Astrocyte of the cerebellum (primary cell): Measurements from ENCODE around the gene ZNF335.
A peak's percentile ranks its signal among the peaks of the same experiment; 100 is the strongest.
"Not testable (repeated sequence)": the region's sequence is repeated elsewhere in the genome, so short reads cannot be mapped to it uniquely, and the experiment has no call there.

Experiments
- DNase-seq: peaks from one replicate; pipeline ENCODE4 v3.0.0-alpha.2; 2011; ENCODE audit warnings: low read depth
- H3K4me3 ChIP-seq: 2 replicates; pipeline ENCODE4 v1.5.1; 2011; ENCODE audit warnings: mild to moderate bottlenecking, low read depth, low read length, moderate library complexity
- in situ Hi-C: cut with HindIII; loops from 2 replicates; pipeline ENCODE4 v1.10.0; 2017; ENCODE audit warnings: low sequenced_read_pairs
- TF ChIP-seq, protein P1 (sequence below): IDR thresholded peaks from 2 replicates; pipeline ENCODE4 v1.5.1; 2012; ENCODE audit warnings: low read length, low read depth, moderate library complexity, mild to moderate bottlenecking; ENCODE audit errors: missing control alignments

ZNF335 gene

DNA sequence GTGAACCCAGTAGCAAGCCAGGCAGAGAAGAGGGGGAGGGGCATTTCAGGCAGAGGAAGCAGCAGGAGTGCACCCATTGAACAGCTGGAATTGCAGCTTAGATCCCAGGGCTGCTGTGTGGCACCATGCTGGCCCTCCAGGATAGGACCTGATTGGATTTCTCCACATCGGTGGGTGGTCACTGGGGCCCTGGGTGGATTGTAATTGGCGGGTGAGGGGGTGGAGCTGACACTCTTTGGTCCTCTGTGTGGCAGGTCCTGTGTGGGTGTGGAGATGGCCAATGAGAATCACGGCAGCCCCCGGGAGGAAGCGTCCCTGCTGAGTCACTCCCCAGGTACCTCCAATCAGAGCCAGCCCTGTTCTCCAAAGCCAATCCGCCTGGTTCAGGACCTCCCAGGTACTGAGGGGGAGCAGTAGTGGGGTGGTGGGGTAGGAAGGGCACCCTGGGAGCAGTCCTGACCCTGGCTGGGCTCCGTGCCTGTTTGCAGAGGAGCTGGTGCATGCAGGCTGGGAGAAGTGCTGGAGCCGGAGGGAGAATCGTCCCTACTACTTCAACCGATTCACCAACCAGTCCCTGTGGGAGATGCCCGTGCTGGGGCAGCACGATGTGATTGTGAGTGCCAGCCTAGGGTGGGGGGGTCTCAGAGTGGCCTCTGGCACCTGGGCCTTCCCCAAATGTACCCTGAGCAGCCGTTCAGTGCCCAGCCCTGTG lies 33.1 kb downstream of the ZNF335 start:
- no peak for DNase-seq
- TF ChIP-seq, protein P1, sequence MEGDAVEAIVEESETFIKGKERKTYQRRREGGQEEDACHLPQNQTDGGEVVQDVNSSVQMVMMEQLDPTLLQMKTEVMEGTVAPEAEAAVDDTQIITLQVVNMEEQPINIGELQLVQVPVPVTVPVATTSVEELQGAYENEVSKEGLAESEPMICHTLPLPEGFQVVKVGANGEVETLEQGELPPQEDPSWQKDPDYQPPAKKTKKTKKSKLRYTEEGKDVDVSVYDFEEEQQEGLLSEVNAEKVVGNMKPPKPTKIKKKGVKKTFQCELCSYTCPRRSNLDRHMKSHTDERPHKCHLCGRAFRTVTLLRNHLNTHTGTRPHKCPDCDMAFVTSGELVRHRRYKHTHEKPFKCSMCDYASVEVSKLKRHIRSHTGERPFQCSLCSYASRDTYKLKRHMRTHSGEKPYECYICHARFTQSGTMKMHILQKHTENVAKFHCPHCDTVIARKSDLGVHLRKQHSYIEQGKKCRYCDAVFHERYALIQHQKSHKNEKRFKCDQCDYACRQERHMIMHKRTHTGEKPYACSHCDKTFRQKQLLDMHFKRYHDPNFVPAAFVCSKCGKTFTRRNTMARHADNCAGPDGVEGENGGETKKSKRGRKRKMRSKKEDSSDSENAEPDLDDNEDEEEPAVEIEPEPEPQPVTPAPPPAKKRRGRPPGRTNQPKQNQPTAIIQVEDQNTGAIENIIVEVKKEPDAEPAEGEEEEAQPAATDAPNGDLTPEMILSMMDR = no peak
- in situ Hi-C loops = no loop called here
- no peak overlapping the region for H3K4me3 ChIP-seq

DNA sequence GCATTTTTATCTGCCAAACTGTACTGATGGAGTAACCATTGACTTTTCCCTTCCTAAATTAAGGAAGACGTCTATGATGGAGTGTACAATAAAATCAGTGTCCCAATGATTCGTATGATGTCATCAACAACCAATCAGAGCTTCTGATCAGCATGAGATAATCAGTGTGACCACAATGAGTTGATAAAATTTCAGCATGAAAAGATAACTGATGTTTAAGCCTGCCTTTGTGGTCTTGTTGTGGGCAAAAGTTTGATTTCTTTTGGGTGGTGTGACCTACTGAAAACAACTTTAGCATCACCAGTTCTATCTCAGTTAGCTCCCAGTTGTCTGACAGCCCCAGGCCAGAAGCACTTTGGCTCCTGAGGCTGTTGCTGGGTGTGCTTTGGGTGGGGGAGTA lies 34.2 kb downstream of the ZNF335 start:
- in situ Hi-C loops = no loop called here
- no peak overlapping the region for H3K4me3 ChIP-seq
- no peak for DNase-seq
- TF ChIP-seq, protein P1 = no peak

DNA sequence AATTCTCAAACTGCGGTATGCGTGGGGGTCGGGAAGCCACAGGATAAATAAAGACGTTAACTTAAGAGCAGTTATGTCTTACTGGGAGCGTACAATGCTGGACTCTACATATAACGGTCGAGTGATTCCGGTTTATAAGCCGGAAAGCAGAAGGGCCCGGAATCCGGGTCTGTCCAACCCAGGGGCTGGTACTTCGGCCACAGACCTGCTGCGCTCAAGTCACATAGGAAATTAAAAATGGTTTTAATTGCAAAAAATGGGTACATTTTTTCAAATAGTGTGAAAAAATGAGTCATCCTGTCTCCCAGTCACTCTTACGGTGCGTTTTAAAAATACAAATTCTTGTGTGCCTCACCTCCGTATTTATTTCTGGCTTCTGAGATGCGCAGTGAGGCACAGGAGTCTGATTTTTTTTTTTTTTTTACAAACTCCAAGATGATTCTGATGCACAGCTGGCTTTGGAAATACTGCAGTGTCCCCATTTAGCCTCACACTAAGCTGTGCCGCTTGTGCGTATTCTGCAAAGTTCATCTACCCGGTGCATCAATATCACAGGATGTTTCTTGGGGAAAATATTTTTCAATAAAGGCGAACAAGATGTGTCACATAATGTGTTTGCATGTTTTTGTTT lies 36.5 kb downstream of the ZNF335 start:
- TF ChIP-seq, protein P1 = no peak
- in situ Hi-C loops = no loop called here
- DNase-seq = no peak
- peak overlapping the region; percentile 95 for H3K4me3 ChIP-seq

DNA sequence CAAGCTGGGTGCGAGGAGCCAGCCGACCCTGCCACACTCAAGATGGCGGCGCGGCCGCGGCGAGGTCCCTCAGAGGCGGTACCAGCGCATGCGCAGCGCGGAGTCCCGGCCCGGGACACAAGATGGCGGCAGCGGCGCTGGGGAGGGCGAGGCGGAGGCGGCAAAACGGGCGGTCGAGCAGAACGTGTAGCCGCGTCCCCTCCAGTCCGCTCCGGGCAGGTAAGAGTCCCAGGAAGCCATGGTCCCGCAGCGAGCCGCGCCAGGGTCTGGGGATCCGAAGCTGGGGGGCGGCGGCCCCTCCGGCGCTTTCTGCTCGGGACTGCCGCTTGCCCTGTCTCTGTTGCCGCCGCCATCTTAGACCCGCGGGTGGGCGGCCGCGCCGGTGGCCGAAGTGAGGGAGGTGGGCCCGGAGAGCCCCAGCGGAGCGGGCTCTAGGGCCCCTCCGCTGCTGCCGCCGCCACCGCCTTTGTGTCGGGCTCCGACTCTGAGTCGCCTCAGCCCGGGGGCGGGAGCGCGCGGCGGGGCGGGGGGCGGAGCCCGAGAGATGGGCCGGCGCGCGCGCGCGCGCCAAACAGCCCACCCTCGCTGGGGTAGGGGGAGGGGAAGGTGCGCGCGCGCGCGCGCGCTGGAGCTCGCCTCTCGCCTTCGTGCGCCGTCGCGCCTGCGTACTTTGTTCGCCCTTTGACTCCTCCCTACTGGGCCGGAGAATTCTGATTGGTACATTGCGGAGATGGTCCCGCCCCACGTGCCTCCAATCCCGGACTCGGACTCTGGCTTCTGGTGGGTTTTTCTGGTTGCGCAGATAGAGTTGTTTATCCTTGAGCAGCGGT lies 37.2 kb downstream of the ZNF335 start, which contains the start of gene PCIF1:
PCIF1 (plus strand) TSS at position 98 of the 830 bp plus-strand sequence. CDS start 4,317 bp downstream, outside the sequence.
- in situ Hi-C loops = no loop called here
- peak; percentile 93 for DNase-seq
- TF ChIP-seq, protein P1 = no peak
- peak within 1 kb of the TSS; percentile 95 for H3K4me3 ChIP-seq

DNA sequence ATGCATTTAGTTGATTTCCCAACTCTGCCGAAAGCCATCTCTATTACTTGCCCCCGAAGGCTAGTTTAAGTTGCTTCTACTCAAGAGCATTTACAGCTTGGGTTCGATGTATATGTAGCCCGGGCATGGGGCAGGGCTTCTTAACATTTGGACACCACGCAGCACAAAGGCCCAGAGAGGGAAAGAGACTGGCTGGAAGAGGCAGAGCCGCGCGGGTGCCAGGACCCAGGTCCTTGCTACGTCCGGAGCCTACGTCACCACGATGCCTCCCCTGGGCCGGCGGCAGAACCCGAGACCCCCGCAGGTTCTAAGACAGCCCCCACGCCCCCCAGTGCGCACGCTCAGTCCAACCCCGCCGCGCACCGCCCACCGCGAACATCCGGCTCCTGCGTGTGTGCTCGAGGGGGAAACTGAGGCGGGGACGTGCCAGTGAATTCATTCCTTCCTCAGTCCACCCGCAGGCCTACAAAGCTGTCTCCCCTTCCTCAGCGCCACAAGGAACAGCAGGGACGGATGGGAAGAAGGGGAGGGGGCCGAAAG lies 37.9 kb downstream of the ZNF335 start:
- peak overlapping the region; percentile 95 for H3K4me3 ChIP-seq
- no peak for DNase-seq
- TF ChIP-seq, protein P1 = no peak
- in situ Hi-C loops = no loop called here

DNA sequence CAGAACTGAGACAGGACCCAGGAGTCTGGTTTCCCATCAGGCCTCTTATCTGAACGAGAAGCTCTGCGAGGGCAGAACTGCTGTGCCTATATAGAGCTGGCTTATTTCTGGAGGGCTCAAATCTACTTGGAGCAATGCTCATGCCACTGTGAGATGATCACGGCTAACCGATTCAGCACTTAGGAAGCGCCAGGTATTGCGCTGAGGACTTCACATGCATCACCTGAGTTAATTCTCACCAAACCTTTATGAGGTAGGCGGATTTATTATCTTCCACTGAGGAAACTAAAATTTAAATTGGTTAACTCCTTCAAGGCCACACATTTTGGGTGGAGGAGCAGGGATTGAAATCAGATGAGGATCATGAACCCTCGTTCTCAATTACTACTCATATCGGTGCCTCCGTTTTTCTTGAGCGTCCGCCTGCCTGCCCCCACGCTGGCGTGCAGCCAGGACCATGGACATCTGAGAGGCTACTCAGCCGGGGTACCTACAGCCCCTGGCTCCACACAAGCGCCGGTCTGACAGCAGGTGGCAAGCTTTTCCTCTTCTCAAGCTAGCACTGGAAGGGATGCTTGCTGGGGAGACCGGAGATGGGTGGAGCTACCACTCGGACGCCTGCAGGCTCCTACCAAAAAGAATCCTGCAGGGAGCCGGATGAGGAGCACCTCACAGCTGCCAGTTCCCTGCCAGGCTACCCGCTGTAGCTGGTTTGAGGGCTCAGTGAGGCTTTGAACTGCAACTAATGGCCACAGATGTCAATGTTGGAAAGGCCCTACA lies 38.5 kb downstream of the ZNF335 start:
- in situ Hi-C loops = no loop called here
- TF ChIP-seq, protein P1 = peak; percentile 33
- H3K4me3 ChIP-seq = peak overlapping the region; percentile 95
- peak; percentile 38 for DNase-seq

DNA sequence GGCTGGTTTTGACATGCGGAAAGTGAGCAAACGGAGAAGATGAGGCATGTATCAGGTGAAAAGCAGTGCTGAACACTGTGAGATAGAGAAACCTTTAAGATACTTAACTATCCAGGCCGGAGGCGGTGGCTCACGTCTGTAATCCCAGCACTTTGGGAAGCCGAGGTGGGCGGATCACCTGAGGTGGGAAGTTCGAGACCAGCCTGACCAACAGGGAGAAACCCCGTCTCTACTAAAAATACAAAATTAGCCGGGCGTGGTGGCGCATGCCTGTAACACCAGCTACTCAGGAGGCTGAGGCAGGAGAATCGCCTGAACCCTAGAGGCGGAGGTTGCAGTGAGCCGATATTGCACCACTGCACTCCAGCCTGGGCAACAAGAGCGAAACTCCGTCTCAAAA lies 40.3 kb downstream of the ZNF335 start:
- in situ Hi-C loops, DNase-seq: not testable (repeated sequence)

More for the DNA sequence above, 40.3 kb downstream of the ZNF335 start:
- not testable (repeated sequence) for H3K4me3 ChIP-seq
